Measurements from ENCODE around the gene OOSP4B. TPM values are rescaled to one million over a fixed set of nuclear protein-coding genes. Genes with fewer than 3 reads are reported as not detected.
A peak's percentile ranks its signal among the peaks of the same experiment; 100 is the strongest.

The OOSP4B gene
- total RNA-seq, 1 experiment from 2014 or later: not detected

- H3K36me3 ChIP-seq (ENCODE audit: insufficient read depth, low read length, poor library complexity, severe bottlenecking): no peaks in the 10 kb centered on the region
- intact Hi-C loops (cut with micrococcal nuclease; ENCODE audit: unreplicated experiment): no loop called here
- H3K27ac ChIP-seq (ENCODE audit: low read depth, low read length, poor library complexity, severe bottlenecking): no peak overlapping the region
- TF ChIP-seq EZH2 (IDR thresholded peaks at IDR 0.05; ENCODE audit: borderline replicate concordance, low read depth, low read length, poor library complexity, severe bottlenecking): no peak
- TF ChIP-seq CTCF (conservative IDR thresholded peaks at IDR 0.05; ENCODE audit: low read depth, low read length): no peak
- no peaks in the 10 kb centered on the region for H3K27me3 ChIP-seq (replicated peaks; ENCODE audit: insufficient read depth, low read depth, low read length, poor library complexity)
- CTCF ChIA-PET: no interaction called here
- H3K9me3 ChIP-seq (ENCODE audit: low read depth, low read length, poor library complexity, severe bottlenecking): no peaks in the 10 kb centered on the region
- no peak for DNase-seq (ENCODE audit: low spot score)
- H3K4me1 ChIP-seq (ENCODE audit: insufficient read depth, low read length, poor library complexity, severe bottlenecking): no peaks in the 10 kb centered on the region
- POLR2A ChIA-PET (ENCODE audit: low non-redundant PET): no interaction called here
- BruUV-seq (replicated peaks): no TSS peak
- no peak overlapping the region for H3K4me3 ChIP-seq (ENCODE audit: low read depth, low read length, poor library complexity, severe bottlenecking)
Observed at GRCh38 chr11:59997800-59998199, 19.2 kb upstream of the OOSP4B start.

GRCh38 chr11:59999691-60000090, 17.3 kb upstream of the OOSP4B start:
- intact Hi-C loops (cut with micrococcal nuclease; ENCODE audit: unreplicated experiment): no loop called here
- H3K36me3 ChIP-seq (ENCODE audit: insufficient read depth, low read length, poor library complexity, severe bottlenecking): no peaks in the 10 kb centered on the region
- H3K27ac ChIP-seq (ENCODE audit: low read depth, low read length, poor library complexity, severe bottlenecking): no peak overlapping the region
- ChIA-PET POLR2A (ENCODE audit: low non-redundant PET) (no interaction called here), CTCF (no interaction called here)
- H3K9me3 ChIP-seq (ENCODE audit: low read depth, low read length, poor library complexity, severe bottlenecking): no peaks in the 10 kb centered on the region
- peak; percentile 17 for DNase-seq (ENCODE audit: low spot score)
- BruUV-seq (replicated peaks): no TSS peak
- H3K27me3 ChIP-seq (replicated peaks; ENCODE audit: insufficient read depth, low read depth, low read length, poor library complexity): no peaks in the 10 kb centered on the region
- no peak overlapping the region for H3K4me3 ChIP-seq (ENCODE audit: low read depth, low read length, poor library complexity, severe bottlenecking)
- TF ChIP-seq CTCF (conservative IDR thresholded peaks at IDR 0.05; ENCODE audit: low read depth, low read length): no peak
- no peak for TF ChIP-seq EZH2 (IDR thresholded peaks at IDR 0.05; ENCODE audit: borderline replicate concordance, low read depth, low read length, poor library complexity, severe bottlenecking)
- H3K4me1 ChIP-seq (ENCODE audit: insufficient read depth, low read length, poor library complexity, severe bottlenecking): no peaks in the 10 kb centered on the region

- Histone ChIP-seq H3K27me3 (replicated peaks; ENCODE audit: insufficient read depth, low read depth, low read length, poor library complexity) (no peaks in the 10 kb centered on the region), H3K9me3 (ENCODE audit: low read depth, low read length, poor library complexity, severe bottlenecking) (no peaks in the 10 kb centered on the region), H3K27ac (ENCODE audit: low read depth, low read length, poor library complexity, severe bottlenecking) (no peak overlapping the region), H3K36me3 (ENCODE audit: insufficient read depth, low read length, poor library complexity, severe bottlenecking) (no peaks in the 10 kb centered on the region), H3K4me3 (ENCODE audit: low read depth, low read length, poor library complexity, severe bottlenecking) (no peak overlapping the region), H3K4me1 (ENCODE audit: insufficient read depth, low read length, poor library complexity, severe bottlenecking) (no peaks in the 10 kb centered on the region)
- no TSS peak for BruUV-seq (replicated peaks)
- POLR2A ChIA-PET (ENCODE audit: low non-redundant PET): no interaction called here
- TF ChIP-seq EZH2 (IDR thresholded peaks at IDR 0.05; ENCODE audit: borderline replicate concordance, low read depth, low read length, poor library complexity, severe bottlenecking): no peak
- TF ChIP-seq CTCF (conservative IDR thresholded peaks at IDR 0.05; ENCODE audit: low read depth, low read length): no peak
- CTCF ChIA-PET: no interaction called here
- intact Hi-C loops (cut with micrococcal nuclease; ENCODE audit: unreplicated experiment): no loop called here
- no peak for DNase-seq (ENCODE audit: low spot score)
Observed at GRCh38 chr11:60003729-60004128, 13.3 kb upstream of the OOSP4B start.

Data from A673 (cell line).